Measurements from ENCODE around the gene KRT35.

The KRT35 gene

DNA sequence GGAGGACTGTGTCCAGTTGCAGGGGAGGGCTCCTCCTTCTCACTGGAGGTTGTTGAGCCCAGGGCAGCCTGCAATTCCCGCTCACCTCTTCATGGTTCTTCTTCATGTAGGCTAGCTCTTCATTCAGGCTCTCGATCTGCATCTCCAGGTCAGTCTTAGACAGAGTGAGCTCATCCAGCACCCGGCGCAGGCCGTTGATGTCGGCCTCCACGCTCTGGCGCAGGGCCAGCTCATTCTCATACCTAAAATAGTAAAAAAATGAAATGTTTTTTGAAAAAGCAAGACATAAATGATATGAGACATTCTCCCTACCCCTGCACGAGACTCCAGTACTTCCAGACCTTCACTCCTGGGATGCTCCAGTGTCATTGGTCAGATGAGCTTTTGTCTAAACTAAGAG is 22.3 kb upstream of the KRT35 start:
- Mint-ChIP-seq H3K27me3 (no peaks in the 10 kb centered on the region), H3K27ac (no peak overlapping the region), H3K4me1 (ENCODE audit: low read depth) (peaks cover 2% of the 10 kb centered on the region), H3K36me3 (no peaks in the 10 kb centered on the region), H3K4me3 (no peak overlapping the region), H3K9me3 (ENCODE audit: low read depth) (no peaks in the 10 kb centered on the region)

DNA sequence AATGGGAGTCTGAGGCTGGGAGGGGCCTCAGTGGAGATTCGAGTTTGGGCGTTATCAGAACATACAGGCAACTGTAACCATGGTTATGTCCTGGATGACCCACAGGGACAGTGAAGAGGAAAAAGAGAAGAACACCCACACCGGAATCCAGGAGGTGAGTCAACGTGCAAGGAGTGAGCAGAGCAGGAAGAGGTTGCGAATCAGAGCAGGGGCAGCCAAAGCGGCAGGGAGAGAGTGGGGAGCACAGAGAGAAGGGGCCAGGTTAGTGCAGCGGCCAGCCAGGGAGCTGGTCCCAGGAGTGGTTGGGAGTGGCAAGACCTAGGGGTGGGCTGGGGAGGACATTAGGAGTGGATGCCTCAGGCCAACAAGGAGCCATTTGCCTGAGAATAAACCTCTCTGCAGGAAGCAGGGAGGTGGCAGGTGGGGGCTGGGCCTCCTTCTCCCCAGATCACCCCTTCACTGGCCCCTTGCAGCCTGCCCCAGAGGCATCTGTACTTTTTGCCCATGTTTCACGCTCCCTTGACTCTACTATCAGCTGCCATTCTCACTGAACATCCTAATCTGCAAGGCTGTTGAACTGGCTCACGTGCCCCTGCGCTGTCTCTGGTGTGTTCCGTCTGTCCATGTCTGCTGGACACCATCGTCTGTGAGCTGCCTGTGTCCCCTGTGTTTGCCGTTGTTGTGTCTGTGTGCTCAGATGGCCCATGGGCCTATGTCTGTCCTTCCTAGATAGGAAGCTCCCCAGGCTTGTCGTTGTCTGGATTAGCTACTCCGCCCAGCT is 19.4 kb upstream of the KRT35 start:
- H3K27ac Mint-ChIP-seq, result no peak overlapping the region
- no peak overlapping the region for H3K4me3 Mint-ChIP-seq
- no peaks in the 10 kb centered on the region for H3K36me3 Mint-ChIP-seq
- no peaks in the 10 kb centered on the region for H3K27me3 Mint-ChIP-seq
- H3K9me3 Mint-ChIP-seq (ENCODE audit: low read depth), result no peaks in the 10 kb centered on the region
- H3K4me1 Mint-ChIP-seq (ENCODE audit: low read depth), result peaks cover 10% of the 10 kb centered on the region

DNA sequence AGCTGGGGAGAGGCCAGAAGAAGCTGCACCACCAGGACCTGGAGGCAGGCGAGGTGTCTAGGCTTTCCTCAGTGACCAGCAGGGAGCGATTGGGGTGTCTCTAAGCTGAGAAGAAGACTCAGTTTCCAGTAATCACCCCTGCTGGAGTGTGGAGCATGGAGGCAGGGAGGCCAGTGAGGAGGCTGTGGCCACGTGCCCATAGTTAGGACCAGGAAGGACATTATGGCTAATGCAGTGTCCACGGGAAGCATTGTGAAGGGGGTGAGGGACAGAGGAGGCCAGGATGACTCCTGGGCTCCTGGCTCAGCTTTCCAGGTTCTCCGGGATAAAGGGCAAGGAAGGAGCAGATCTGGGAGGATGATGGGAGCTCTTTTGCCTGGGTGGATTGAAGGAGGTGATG is 18.8 kb upstream of the KRT35 start:
- Mint-ChIP-seq H3K4me1 (ENCODE audit: low read depth) (peaks cover 10% of the 10 kb centered on the region), H3K9me3 (ENCODE audit: low read depth) (no peaks in the 10 kb centered on the region), H3K4me3 (no peak overlapping the region), H3K27ac (no peak overlapping the region), H3K27me3 (no peaks in the 10 kb centered on the region), H3K36me3 (no peaks in the 10 kb centered on the region)

DNA sequence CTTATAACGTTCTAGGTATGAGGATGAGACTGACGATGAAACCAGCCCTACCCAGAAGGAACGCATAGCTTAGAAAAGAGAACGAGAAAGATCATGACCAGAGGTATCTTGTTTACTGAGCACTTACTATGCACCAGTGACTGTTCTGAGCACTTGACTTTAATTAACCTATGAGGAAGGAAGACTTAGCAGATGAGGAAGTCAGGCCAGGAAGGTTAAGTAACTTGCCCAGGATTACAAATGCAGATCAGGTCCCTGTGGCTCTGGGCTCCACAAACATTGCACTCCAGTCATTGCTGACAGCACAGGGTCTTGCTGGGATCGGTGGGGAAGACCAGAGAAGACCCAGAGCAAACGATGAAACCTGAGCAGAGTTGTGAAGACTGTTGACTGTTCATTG is 17.3 kb upstream of the KRT35 start:
- Mint-ChIP-seq H3K27me3 (no peaks in the 10 kb centered on the region), H3K27ac (no peak overlapping the region), H3K9me3 (ENCODE audit: low read depth) (no peaks in the 10 kb centered on the region), H3K4me1 (ENCODE audit: low read depth) (peaks cover 10% of the 10 kb centered on the region), H3K36me3 (no peaks in the 10 kb centered on the region), H3K4me3 (no peak overlapping the region)

DNA sequence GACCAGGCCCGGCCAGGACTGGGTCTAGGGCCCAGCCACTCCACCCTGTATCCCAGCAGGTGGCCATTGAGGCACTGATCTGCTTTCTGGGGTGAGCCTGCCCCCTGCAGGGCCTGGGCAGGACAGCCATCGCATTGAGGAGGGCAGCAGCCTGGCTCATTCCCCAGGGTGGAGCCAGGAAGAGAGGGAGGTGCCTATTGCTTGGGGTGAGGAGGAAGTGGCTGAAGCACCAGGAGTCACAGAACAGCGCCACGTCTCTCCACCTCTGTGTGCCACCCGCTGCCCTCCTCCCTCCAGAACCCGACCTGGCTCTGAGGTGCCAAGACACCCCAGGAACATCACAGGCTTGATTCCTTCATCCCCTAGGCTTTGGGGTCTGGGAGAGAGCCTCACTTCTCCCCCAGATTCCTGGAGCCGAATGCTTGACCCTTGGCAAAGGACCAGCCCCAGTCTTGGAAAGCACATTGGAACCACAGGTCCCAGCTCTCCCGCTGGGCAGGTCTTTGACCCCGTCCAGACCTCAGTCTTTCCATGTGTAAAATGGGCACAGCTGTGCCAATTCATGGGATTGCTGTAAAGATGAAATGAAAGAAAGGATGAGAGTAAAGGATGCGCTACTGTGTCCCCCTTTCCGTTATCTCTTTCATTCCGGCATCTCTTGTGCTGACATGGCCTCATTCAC is 16.0 kb upstream of the KRT35 start:
- H3K27ac Mint-ChIP-seq, result no peak overlapping the region
- H3K36me3 Mint-ChIP-seq, result no peaks in the 10 kb centered on the region
- peaks cover 14% of the 10 kb centered on the region for H3K4me1 Mint-ChIP-seq (ENCODE audit: low read depth)
- no peaks in the 10 kb centered on the region for H3K9me3 Mint-ChIP-seq (ENCODE audit: low read depth)
- H3K27me3 Mint-ChIP-seq, result no peaks in the 10 kb centered on the region
- no peak overlapping the region for H3K4me3 Mint-ChIP-seq

DNA sequence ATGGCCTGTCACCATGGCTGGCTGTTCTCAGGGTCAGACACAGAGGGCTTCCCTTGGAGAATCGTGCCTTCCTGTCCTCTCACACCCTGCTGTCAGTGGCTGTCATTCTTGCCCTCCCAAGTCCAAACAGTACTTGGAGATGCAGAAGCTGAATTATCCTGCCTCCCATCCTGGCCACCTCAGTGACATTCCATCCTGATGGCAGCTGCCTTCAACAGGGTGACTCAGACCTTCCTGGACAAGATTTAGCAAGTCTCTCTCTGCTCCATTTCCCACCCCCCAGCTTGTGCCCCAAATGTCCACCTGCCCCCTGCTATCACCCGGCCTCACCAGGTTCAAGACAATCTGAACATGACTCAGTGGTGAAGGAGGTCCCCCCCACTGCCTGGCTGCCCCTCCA is 13.6 kb upstream of the KRT35 start:
- Mint-ChIP-seq H3K27me3 (no peaks in the 10 kb centered on the region), H3K4me3 (no peak overlapping the region), H3K36me3 (no peaks in the 10 kb centered on the region), H3K27ac (no peak overlapping the region), H3K4me1 (ENCODE audit: low read depth) (peaks cover 21% of the 10 kb centered on the region), H3K9me3 (ENCODE audit: low read depth) (no peaks in the 10 kb centered on the region)

DNA sequence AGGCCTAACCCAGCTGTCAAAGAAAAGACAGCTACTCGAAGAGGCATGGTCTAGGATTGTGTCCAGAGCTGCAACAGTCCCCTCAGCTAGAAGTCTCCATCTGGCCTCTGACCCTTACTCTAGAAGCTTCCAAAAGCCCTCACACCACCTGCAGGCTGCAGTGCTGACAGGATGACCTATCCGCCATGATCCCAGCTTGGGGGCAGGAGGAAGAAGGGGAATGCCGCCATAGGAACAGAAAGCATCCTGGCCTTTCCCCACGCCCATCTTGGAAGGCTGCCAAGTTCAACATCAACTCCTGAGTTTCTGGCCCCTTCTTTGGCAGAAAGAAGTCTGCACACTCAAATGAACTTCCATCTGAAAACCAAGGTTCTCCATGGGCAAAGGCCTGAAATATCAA is 11.8 kb upstream of the KRT35 start:
- Mint-ChIP-seq H3K27ac (no peak overlapping the region), H3K36me3 (no peaks in the 10 kb centered on the region), H3K9me3 (ENCODE audit: low read depth) (no peaks in the 10 kb centered on the region), H3K4me3 (no peak overlapping the region), H3K27me3 (no peaks in the 10 kb centered on the region), H3K4me1 (ENCODE audit: low read depth) (peaks cover 16% of the 10 kb centered on the region)

DNA sequence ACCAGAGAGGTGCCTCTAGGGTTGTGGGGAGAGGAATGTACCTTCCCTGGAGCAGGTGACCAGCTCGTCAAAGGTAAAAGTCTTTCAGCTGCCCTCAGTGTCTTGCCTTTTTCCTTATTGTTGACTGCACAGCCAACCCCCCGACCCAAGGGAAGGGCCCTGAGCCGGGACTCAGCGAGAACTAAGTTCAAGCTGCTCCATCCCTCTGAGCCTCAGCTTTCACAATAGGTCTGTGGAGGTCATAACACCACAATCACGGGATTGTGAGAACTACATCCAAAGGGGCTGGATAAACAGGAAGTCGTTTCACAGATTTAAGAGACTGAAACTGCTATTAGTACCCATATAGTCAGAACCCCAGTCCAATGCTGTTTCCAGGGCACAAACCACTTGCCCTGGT is 11.4 kb upstream of the KRT35 start:
- Mint-ChIP-seq H3K27me3 (no peaks in the 10 kb centered on the region), H3K36me3 (no peaks in the 10 kb centered on the region), H3K27ac (no peak overlapping the region), H3K9me3 (ENCODE audit: low read depth) (no peaks in the 10 kb centered on the region), H3K4me1 (ENCODE audit: low read depth) (peaks cover 16% of the 10 kb centered on the region), H3K4me3 (no peak overlapping the region)

DNA sequence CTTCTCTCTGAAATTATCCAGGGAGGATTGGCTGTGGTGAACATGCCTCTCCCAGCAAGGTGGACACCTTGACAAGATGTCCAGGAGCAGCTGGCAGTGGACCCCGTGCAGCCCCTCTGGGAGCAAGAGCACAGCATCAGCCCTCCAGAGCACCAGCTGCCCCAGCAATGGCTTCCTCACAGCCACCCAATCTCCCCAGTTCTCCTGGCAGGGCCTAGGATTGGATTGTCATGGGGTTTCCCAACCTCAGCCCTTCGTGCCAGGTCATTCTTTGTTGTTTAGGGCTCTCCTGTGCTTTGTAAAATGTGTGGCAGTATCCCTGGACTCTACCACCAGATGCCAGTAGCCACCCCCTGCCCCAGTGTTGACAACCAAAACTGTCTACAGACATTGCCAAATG is 10.5 kb upstream of the KRT35 start:
- H3K4me1 Mint-ChIP-seq (ENCODE audit: low read depth), result peaks cover 10% of the 10 kb centered on the region
- no peaks in the 10 kb centered on the region for H3K9me3 Mint-ChIP-seq (ENCODE audit: low read depth)
- no peaks in the 10 kb centered on the region for H3K36me3 Mint-ChIP-seq
- no peak overlapping the region for H3K27ac Mint-ChIP-seq
- H3K4me3 Mint-ChIP-seq, result no peak overlapping the region
- no peaks in the 10 kb centered on the region for H3K27me3 Mint-ChIP-seq

DNA sequence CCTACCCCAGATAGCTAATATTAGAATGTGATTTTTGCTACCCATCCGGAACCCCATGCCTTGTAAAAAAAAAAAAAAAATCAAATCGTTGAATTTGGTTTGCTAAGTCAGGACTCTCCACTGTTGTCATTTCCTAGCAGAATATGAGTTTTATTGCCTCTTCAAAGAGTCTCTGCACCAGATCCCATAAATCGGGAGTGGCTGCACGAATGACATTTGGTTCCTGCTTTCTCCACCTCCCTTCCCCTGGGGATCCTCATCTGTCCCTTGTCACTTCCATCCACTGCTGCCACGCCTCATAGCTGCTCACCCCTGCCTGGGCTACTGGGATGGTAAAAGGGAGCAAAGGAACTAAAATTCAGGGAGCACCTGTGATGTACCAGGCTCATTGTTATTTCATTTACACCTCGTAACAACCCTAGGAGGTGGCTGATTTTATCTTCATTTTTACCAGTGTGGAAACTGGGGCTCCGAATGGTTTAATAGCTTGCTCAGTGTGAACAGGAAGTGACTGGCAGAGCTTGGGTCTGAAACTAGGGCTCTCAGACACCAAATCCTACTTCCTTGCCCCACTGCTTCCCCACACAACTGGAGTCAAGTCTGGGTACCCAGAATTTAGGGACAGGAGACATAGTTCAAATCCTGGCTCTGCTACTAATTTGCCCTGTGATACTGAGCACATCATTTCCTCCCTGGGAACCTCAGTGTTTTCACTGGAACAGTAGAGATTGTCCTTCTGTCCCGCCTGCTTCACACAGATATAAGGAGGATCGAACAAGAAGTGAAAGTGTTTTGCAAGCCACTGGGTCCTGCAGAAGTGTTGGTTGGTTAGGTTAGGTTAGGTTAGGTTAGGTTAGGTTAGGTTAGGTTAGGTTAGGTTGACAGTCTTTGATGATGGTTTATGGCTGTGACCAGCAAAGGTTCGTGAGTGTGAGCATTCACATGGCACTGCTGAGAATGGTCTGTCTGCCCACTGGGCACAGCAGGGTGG is 9.3 kb upstream of the KRT35 start:
- no peak overlapping the region for H3K27ac Mint-ChIP-seq
- no peak overlapping the region for H3K4me3 Mint-ChIP-seq
- H3K4me1 Mint-ChIP-seq (ENCODE audit: low read depth), result peaks cover 10% of the 10 kb centered on the region
- no peaks in the 10 kb centered on the region for H3K9me3 Mint-ChIP-seq (ENCODE audit: low read depth)
- H3K36me3 Mint-ChIP-seq, result no peaks in the 10 kb centered on the region
- peaks cover 2% of the 10 kb centered on the region for H3K27me3 Mint-ChIP-seq

DNA sequence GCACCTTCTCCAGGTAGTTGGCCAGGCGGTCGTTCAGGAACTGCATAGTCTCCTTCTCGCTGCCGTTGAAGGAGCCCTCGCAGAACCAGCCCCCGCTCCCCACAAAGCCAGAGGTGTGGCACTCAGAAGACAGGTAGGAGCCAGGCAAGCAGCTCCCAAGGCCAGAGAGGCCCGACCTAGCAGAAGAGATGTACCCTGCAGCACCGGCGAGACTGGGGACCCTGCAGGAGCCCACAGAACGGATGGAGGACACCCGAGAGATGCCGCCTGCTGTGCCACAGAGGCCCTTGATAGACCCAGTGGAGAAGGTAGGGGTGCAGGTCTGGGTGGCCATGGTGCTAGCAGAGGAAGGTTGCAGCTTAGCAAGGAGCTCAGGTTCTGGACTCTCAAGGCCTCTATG is 8.6 kb upstream of the KRT35 start, which contains the start of gene KRT36:
KRT36 (minus strand) TSS at position 380 of the 400 bp plus-strand sequence; CDS start at position 334, 46 bp downstream.
- Mint-ChIP-seq H3K4me3 (no peak within 1 kb of the TSS), H3K9me3 (ENCODE audit: low read depth) (no peaks in the 10 kb centered on the region), H3K27me3 (peaks cover 2% of the 10 kb centered on the region), H3K4me1 (ENCODE audit: low read depth) (peaks cover 10% of the 10 kb centered on the region), H3K36me3 (no peaks in the 10 kb centered on the region), H3K27ac (no peak within 1 kb of the TSS)

DNA sequence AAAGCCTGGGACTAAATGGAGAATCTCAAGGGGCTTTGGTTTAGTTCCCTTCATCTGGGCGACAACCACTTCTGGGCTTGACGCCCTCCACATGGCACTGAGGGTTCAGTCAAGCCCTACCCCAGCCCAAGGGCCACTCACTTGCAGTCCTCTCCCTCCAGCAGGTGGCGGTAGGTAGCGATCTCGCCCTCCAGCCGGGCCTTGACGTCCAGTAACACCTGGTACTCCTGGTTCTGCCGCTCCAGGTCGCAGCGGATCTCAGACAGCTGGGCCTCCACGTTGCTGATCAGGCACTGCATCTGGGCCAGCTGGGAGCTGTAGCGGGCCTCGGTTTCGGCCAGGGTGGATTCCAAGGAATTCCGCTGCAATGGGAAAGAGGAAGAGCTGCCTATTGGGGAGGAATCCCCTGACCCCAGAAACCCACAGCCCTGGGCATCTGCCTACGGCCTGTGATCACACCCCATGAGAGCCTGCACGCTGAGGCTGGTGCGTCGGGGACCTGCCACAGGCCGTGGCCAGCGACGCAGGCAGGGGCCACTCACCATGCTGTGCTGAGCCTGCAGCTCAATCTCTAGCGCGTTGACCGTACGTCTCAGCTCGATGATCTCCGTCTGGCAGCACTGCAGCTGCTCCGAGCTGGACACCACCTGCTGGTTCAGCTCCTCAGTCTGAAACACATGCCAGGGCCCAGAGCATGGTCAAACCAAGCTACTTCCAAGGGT is 6.0 kb upstream of the KRT35 start:
- no peaks in the 10 kb centered on the region for H3K36me3 Mint-ChIP-seq
- no peak overlapping the region for H3K4me3 Mint-ChIP-seq
- H3K4me1 Mint-ChIP-seq (ENCODE audit: low read depth), result peaks cover 7% of the 10 kb centered on the region
- no peaks in the 10 kb centered on the region for H3K9me3 Mint-ChIP-seq (ENCODE audit: low read depth)
- peaks cover 2% of the 10 kb centered on the region for H3K27me3 Mint-ChIP-seq
- no peak overlapping the region for H3K27ac Mint-ChIP-seq

DNA sequence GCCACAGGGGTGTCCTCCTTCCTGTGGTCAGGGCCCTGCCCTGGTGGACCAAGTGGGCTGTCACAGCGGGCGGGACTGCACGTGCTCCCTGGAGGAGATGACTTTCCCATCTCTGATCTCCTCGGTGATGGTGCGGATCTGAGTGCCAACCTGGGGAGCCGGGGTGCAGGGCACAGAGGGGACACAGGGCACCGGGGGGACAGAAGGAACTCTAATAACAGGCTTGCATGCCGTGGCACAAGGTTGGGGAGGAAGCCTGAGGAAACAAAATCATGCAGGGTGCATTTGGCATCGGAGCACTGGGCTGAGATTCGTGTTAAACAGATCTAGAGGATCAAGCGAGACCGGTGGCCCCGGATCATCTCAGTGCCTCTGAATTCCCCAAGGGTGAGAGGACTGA is 5.4 kb upstream of the KRT35 start:
- peaks cover 7% of the 10 kb centered on the region for H3K4me1 Mint-ChIP-seq (ENCODE audit: low read depth)
- H3K27ac Mint-ChIP-seq, result no peak overlapping the region
- no peak overlapping the region for H3K4me3 Mint-ChIP-seq
- H3K9me3 Mint-ChIP-seq (ENCODE audit: low read depth), result no peaks in the 10 kb centered on the region
- no peaks in the 10 kb centered on the region for H3K36me3 Mint-ChIP-seq
- H3K27me3 Mint-ChIP-seq, result peaks cover 2% of the 10 kb centered on the region
